Measurements from ENCODE around the gene DDX21. TPM values are rescaled to one million over a fixed set of nuclear protein-coding genes. Genes with fewer than 3 reads are reported as not detected.

DDX21 gene
- total RNA-seq, 1 experiment from 2014 or later: 153 TPM

GRCh38 chr10:68987611-68988010, 31.6 kb downstream of the DDX21 start:
- CTCF ChIA-PET: interaction anchor here (1.1 to 1.9 kb wide), 3 partner anchors 18 to 421 kb away, joined by 3 to 4 read pairs (median 4); no protein-coding TSS in a partner anchor
- Histone ChIP-seq H3K27me3 (ENCODE audit: insufficient read depth, low read length) (no peaks in the 10 kb centered on the region), H3K36me3 (ENCODE audit: control insufficient read depth in 1 of 2, insufficient read depth in 2 of 2, low read length in 2 of 2) (peaks cover 11 to 16% of the 10 kb centered on the region in 2 experiments), H3K9ac (ENCODE audit: low read length) (no peak overlapping the region), H3K9me3 (ENCODE audit: control insufficient read depth in 1 of 2, insufficient read depth in 1 of 2, low read depth in 1 of 2, low read length in 2 of 2) (no peaks in the 10 kb centered on the region), H4K20me1 (ENCODE audit: insufficient read depth) (0 out of 2 replicates have a peak, but pooled peaks cover 5% of the 10 kb centered on the region), H3K4me2 (ENCODE audit: low read length) (no peak overlapping the region), H3K9me2 (ENCODE audit: insufficient read depth) (no peaks in the 10 kb centered on the region), H3K79me2 (ENCODE audit: insufficient read depth, low read length) (peaks cover 56% of the 10 kb centered on the region), H2AFZ (ENCODE audit: low read depth, low read length, poor library complexity, severe bottlenecking) (no peak overlapping the region), H3K4me1 (ENCODE audit: control insufficient read depth in 1 of 2, insufficient read depth in 2 of 2, low read length in 2 of 2) (peaks cover 11 to 17% of the 10 kb centered on the region in 2 experiments), H3K27ac (ENCODE audit: low read depth, low read length) (no peak overlapping the region), H3K4me3 (replicated peaks in 1 of 2; ENCODE audit: low read depth in 1 of 2, low read length in 2 of 2) (no peak overlapping the region)
- ATAC-seq (no peak), DNase-seq (ENCODE audit: low read depth, low spot score) (no peak)
- BruUV-seq (replicated peaks): no TSS peak
- intact Hi-C loops (cut with micrococcal nuclease): no loop called here
- TF ChIP-seq, protein P1, sequence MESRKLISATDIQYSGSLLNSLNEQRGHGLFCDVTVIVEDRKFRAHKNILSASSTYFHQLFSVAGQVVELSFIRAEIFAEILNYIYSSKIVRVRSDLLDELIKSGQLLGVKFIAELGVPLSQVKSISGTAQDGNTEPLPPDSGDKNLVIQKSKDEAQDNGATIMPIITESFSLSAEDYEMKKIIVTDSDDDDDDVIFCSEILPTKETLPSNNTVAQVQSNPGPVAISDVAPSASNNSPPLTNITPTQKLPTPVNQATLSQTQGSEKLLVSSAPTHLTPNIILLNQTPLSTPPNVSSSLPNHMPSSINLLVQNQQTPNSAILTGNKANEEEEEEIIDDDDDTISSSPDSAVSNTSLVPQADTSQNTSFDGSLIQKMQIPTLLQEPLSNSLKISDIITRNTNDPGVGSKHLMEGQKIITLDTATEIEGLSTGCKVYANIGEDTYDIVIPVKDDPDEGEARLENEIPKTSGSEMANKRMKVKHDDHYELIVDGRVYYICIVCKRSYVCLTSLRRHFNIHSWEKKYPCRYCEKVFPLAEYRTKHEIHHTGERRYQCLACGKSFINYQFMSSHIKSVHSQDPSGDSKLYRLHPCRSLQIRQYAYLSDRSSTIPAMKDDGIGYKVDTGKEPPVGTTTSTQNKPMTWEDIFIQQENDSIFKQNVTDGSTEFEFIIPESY (IDR thresholded peaks at IDR 0.05; ENCODE audit: extremely low read depth, insufficient replicate concordance, low read length): no peak
- TF ChIP-seq RAD21 (IDR thresholded peaks at IDR 0.05; ENCODE audit: low read depth): no peak
- no peak for TF ChIP-seq EZH2phosphoT487 (IDR thresholded peaks at IDR 0.05; ENCODE audit: borderline replicate concordance)
- no peak for TF ChIP-seq ELF1 (IDR thresholded peaks at IDR 0.05; ENCODE audit: borderline replicate concordance, low read depth)
- TF ChIP-seq SP1 (IDR thresholded peaks at IDR 0.05; ENCODE audit: low read depth): no peak
- no peak for TF ChIP-seq POLR2AphosphoS5 (IDR thresholded peaks at IDR 0.05; ENCODE audit: low read depth, low read length)
- TF ChIP-seq, protein P2, sequence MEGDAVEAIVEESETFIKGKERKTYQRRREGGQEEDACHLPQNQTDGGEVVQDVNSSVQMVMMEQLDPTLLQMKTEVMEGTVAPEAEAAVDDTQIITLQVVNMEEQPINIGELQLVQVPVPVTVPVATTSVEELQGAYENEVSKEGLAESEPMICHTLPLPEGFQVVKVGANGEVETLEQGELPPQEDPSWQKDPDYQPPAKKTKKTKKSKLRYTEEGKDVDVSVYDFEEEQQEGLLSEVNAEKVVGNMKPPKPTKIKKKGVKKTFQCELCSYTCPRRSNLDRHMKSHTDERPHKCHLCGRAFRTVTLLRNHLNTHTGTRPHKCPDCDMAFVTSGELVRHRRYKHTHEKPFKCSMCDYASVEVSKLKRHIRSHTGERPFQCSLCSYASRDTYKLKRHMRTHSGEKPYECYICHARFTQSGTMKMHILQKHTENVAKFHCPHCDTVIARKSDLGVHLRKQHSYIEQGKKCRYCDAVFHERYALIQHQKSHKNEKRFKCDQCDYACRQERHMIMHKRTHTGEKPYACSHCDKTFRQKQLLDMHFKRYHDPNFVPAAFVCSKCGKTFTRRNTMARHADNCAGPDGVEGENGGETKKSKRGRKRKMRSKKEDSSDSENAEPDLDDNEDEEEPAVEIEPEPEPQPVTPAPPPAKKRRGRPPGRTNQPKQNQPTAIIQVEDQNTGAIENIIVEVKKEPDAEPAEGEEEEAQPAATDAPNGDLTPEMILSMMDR (IDR thresholded peaks at IDR 0.05 in 2 of 3, conservative IDR thresholded peaks at IDR 0.05 in 1 of 3; ENCODE audit: borderline replicate concordance in 1 of 3, insufficient read depth in 1 of 3, low read depth in 2 of 3, low read length in 2 of 3): no peak
- TF ChIP-seq, protein P3, sequence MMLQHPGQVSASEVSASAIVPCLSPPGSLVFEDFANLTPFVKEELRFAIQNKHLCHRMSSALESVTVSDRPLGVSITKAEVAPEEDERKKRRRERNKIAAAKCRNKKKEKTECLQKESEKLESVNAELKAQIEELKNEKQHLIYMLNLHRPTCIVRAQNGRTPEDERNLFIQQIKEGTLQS (IDR thresholded peaks at IDR 0.05): no peak
- TF ChIP-seq FOSL1 (IDR thresholded peaks at IDR 0.05; ENCODE audit: low read depth): no peak
- TF ChIP-seq ZFX (IDR thresholded peaks at IDR 0.05): no peak
- TF ChIP-seq MAX (IDR thresholded peaks at IDR 0.05): no peak
- no peak for TF ChIP-seq YY1 (IDR thresholded peaks at IDR 0.05; ENCODE audit: extremely low read depth, insufficient replicate concordance, low read depth, low read length)
- POLR2A ChIA-PET: interaction anchor here (1.7 kb wide), 1 partner anchor 31 kb away, joined by 4 read pairs; the partner anchor contains the start of gene DDX21
- RAD21 ChIA-PET (ENCODE audit: low non-redundant PET in 1 of 2, low total read pairs in 2 of 2, uncharacterized antibody in 2 of 2, unreplicated experiment in 2 of 2): interaction anchor here in 1 of 2 experiments (0.5 kb wide), 1 partner anchor 227 kb away, joined by 3 read pairs; no protein-coding TSS in a partner anchor

Data from HCT116 (cell line).